H1 (cell line): ENCODE data around the gene TRIAP1. TPM values are rescaled to one million over a fixed set of nuclear protein-coding genes. Genes with fewer than 3 reads are reported as not detected.

Source experiments
- HDAC6 ChIP-seq: IDR thresholded peaks from one replicate; pipeline ENCODE4 v1.7.1; 2012; ENCODE audit warnings: low read depth, mild to moderate bottlenecking, inconsistent platforms, low read length, moderate library complexity
- RNF2 ChIP-seq: fragments of 200-900, 300-1000 bp; sonication (generic); IDR thresholded peaks from 2 replicates; pipeline ENCODE4 v1.7.1; 2016; ENCODE audit warnings: borderline replicate concordance, low read depth, mild to moderate bottlenecking, antibody characterized with exemption, low read length; ENCODE audit not compliant: poor library complexity, severe bottlenecking; ENCODE audit errors: missing control alignments
- SIX5 ChIP-seq: IDR thresholded peaks from 2 replicates; pipeline ENCODE4 v1.6.1; 2011; ENCODE audit warnings: mild to moderate bottlenecking, low read depth, low read length
- SP1 ChIP-seq: IDR thresholded peaks from 2 replicates; pipeline ENCODE4 v1.6.1; 2011; ENCODE audit warnings: low read depth, low read length
- YY1 ChIP-seq: IDR thresholded peaks from 2 replicates; pipeline ENCODE4 v1.6.1; 2011; ENCODE audit warnings: low read depth, mild to moderate bottlenecking, low read length
- polyA plus RNA-seq, 7 experiments: library from polyadenylated mRNA; depleted of rRNA in 3 of 7; stranded (reverse) in 5 of 7; unstranded in 2 of 7; fragments of >200 nt in 5 of 7; fragments of 200-250 nt in 2 of 7; gene quantifications; 1 replicate in 5 of 7; 2 replicates in 1 of 7; 4 replicates in 1 of 7; pipeline versions ENCODE4 v1.2.1 to v1.2.3, GENCODE V29; 2011 to 2013; ENCODE audit warnings: missing spikeins in 2 of 7, mixed read lengths in 2 of 7
- total RNA-seq: library from RNA; stranded (reverse); fragmentation: NEBNext Ultra II Directional; extraction: Animal tissue kit (Norgen Biotek cat#: 25700); gene quantifications from 2 replicates; pipeline ENCODE4 v1.2.1, GENCODE V29; 2021
- TF ChIP-seq, protein P1 (sequence below): fragments of 300-600 bp; sonication (generic); IDR thresholded peaks from 2 replicates; pipeline ENCODE4 v1.7.1; 2012; ENCODE audit warnings: low read length, moderate library complexity, mild to moderate bottlenecking, inconsistent platforms; ENCODE audit not compliant: insufficient replicate concordance

TRIAP1 gene
- total and polyA plus RNA-seq, 2 of the 8 experiments (the other 6 are each of a cell fraction or from before 2014, with no cell fraction given), result 42.0 to 63.4 TPM

GRCh38 chr12:120408771-120409170 lies 37.4 kb downstream of the TRIAP1 start (continued):
- TF ChIP-seq SIX5 (no peak), RNF2 (no peak), HDAC6 (no peak), YY1 (no peak), SP1 (no peak)
- TF ChIP-seq, protein P1, sequence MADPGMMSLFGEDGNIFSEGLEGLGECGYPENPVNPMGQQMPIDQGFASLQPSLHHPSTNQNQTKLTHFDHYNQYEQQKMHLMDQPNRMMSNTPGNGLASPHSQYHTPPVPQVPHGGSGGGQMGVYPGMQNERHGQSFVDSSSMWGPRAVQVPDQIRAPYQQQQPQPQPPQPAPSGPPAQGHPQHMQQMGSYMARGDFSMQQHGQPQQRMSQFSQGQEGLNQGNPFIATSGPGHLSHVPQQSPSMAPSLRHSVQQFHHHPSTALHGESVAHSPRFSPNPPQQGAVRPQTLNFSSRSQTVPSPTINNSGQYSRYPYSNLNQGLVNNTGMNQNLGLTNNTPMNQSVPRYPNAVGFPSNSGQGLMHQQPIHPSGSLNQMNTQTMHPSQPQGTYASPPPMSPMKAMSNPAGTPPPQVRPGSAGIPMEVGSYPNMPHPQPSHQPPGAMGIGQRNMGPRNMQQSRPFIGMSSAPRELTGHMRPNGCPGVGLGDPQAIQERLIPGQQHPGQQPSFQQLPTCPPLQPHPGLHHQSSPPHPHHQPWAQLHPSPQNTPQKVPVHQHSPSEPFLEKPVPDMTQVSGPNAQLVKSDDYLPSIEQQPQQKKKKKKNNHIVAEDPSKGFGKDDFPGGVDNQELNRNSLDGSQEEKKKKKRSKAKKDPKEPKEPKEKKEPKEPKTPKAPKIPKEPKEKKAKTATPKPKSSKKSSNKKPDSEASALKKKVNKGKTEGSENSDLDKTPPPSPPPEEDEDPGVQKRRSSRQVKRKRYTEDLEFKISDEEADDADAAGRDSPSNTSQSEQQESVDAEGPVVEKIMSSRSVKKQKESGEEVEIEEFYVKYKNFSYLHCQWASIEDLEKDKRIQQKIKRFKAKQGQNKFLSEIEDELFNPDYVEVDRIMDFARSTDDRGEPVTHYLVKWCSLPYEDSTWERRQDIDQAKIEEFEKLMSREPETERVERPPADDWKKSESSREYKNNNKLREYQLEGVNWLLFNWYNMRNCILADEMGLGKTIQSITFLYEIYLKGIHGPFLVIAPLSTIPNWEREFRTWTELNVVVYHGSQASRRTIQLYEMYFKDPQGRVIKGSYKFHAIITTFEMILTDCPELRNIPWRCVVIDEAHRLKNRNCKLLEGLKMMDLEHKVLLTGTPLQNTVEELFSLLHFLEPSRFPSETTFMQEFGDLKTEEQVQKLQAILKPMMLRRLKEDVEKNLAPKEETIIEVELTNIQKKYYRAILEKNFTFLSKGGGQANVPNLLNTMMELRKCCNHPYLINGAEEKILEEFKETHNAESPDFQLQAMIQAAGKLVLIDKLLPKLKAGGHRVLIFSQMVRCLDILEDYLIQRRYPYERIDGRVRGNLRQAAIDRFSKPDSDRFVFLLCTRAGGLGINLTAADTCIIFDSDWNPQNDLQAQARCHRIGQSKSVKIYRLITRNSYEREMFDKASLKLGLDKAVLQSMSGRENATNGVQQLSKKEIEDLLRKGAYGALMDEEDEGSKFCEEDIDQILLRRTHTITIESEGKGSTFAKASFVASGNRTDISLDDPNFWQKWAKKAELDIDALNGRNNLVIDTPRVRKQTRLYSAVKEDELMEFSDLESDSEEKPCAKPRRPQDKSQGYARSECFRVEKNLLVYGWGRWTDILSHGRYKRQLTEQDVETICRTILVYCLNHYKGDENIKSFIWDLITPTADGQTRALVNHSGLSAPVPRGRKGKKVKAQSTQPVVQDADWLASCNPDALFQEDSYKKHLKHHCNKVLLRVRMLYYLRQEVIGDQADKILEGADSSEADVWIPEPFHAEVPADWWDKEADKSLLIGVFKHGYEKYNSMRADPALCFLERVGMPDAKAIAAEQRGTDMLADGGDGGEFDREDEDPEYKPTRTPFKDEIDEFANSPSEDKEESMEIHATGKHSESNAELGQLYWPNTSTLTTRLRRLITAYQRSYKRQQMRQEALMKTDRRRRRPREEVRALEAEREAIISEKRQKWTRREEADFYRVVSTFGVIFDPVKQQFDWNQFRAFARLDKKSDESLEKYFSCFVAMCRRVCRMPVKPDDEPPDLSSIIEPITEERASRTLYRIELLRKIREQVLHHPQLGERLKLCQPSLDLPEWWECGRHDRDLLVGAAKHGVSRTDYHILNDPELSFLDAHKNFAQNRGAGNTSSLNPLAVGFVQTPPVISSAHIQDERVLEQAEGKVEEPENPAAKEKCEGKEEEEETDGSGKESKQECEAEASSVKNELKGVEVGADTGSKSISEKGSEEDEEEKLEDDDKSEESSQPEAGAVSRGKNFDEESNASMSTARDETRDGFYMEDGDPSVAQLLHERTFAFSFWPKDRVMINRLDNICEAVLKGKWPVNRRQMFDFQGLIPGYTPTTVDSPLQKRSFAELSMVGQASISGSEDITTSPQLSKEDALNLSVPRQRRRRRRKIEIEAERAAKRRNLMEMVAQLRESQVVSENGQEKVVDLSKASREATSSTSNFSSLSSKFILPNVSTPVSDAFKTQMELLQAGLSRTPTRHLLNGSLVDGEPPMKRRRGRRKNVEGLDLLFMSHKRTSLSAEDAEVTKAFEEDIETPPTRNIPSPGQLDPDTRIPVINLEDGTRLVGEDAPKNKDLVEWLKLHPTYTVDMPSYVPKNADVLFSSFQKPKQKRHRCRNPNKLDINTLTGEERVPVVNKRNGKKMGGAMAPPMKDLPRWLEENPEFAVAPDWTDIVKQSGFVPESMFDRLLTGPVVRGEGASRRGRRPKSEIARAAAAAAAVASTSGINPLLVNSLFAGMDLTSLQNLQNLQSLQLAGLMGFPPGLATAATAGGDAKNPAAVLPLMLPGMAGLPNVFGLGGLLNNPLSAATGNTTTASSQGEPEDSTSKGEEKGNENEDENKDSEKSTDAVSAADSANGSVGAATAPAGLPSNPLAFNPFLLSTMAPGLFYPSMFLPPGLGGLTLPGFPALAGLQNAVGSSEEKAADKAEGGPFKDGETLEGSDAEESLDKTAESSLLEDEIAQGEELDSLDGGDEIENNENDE, result no peak
- TF ChIP-seq, all 59 proteins: peak for 0
